Smooth muscle cell (in vitro differentiated cells): ENCODE data around the gene TFAM. TPM values are rescaled to one million over a fixed set of nuclear protein-coding genes. Genes with fewer than 3 reads are reported as not detected.

ENCODE experiments used
- DNase-seq: peaks from one replicate; lab custom pipeline; 2025; ENCODE audit not compliant: unreplicated experiment; lab: John Stamatoyannopoulos, UW
- H2AFZ ChIP-seq: fragments of 200-600 bp; sonication (generic); 2 replicates; pipeline ENCODE4 v1.6.0; 2016; ENCODE audit warnings: antibody characterized with exemption, low read depth, mild to moderate bottlenecking
- H3F3A ChIP-seq: fragments of 200-600 bp; sonication (generic); 2 replicates; pipeline ENCODE4 v1.6.0; 2017; ENCODE audit warnings: antibody characterized with exemption, low read depth
- H3K27ac ChIP-seq: fragments of 200-600 bp; sonication (generic); 2 replicates; pipeline ENCODE4 v1.5.1; 2016; ENCODE audit warnings: low read depth, mild to moderate bottlenecking
- H3K27me3 ChIP-seq: fragments of 200-600 bp; sonication (generic); 2 replicates; pipeline ENCODE4 v1.6.1; 2016; ENCODE audit warnings: low read depth, mild to moderate bottlenecking
- H3K36me3 ChIP-seq: fragments of 200-600 bp; sonication (generic); 2 replicates; pipeline ENCODE4 v1.5.1; 2016; ENCODE audit warnings: low read depth
- H3K4me1 ChIP-seq: fragments of 200-600 bp; sonication (generic); 2 replicates; pipeline ENCODE4 v1.5.1; 2016; ENCODE audit warnings: low read depth
- H3K4me2 ChIP-seq: fragments of 200-600 bp; sonication (generic); 2 replicates; pipeline ENCODE4 v1.6.0; 2016; ENCODE audit warnings: mild to moderate bottlenecking
- H3K4me3 ChIP-seq: fragments of 200-600 bp; sonication (generic); 2 replicates; pipeline ENCODE4 v1.5.1; 2016; ENCODE audit warnings: mild to moderate bottlenecking
- H3K79me2 ChIP-seq: fragments of 200-600 bp; sonication (generic); 2 replicates; pipeline ENCODE4 v1.6.0; 2016; ENCODE audit warnings: low read depth, mild to moderate bottlenecking
- H3K9ac ChIP-seq: fragments of 200-600 bp; sonication (generic); 2 replicates; pipeline ENCODE4 v1.6.0; 2016; ENCODE audit warnings: low read depth
- H3K9me3 ChIP-seq: fragments of 200-600 bp; sonication (generic); replicated peaks from 2 replicates; pipeline ENCODE4 v1.5.1; 2016; ENCODE audit warnings: low read depth
- H4K20me1 ChIP-seq: fragments of 200-600 bp; sonication (generic); 2 replicates; pipeline ENCODE4 v1.6.0; 2016; ENCODE audit warnings: low read depth
- CTCF ChIP-seq: fragments of 200-600 bp; sonication (generic); IDR thresholded peaks from 2 replicates; pipeline ENCODE4 v1.5.1; 2017; ENCODE audit warnings: borderline replicate concordance, mild to moderate bottlenecking, antibody characterized with exemption; ENCODE audit not compliant: insufficient read depth, poor library complexity, severe bottlenecking
- WGBS: methylation state at CpG from one replicate; pipeline ENCODE4 v1.1.7; 2016; ENCODE audit warnings: low lambda C conversion rate; 5-methylcytosine and 5-hydroxymethylcytosine counted together
- polyA plus RNA-seq: library from polyadenylated mRNA; unstranded; fragments of >200 nt; fragmentation: Nextera tagmentation; extraction: Ambion mirVana; gene quantifications from 2 replicates; pipeline ENCODE4 v1.2.1, GENCODE V29; 2016
- total RNA-seq: library from RNA; depleted of rRNA; stranded (reverse); fragments of >200 nt; gene quantifications from 2 replicates; pipeline ENCODE4 v1.2.3, GENCODE V29; 2014

The TFAM gene
- total and polyA plus RNA-seq, 2 experiments from 2014 or later: 14.5 to 21.0 TPM

- Histone ChIP-seq H3K27ac (no peak overlapping the region), H3K4me3 (no peak overlapping the region), H3K9ac (no peak overlapping the region), H3K9me3 (no peaks in the 10 kb centered on the region), H3K36me3 (no peaks in the 10 kb centered on the region), H2AFZ (no peak overlapping the region), H3K27me3 (no peaks in the 10 kb centered on the region), H3F3A (no peaks in the 10 kb centered on the region), H3K79me2 (peaks cover 44% of the 10 kb centered on the region), H4K20me1 (peaks cover 92% of the 10 kb centered on the region), H3K4me1 (peaks cover 3% of the 10 kb centered on the region), H3K4me2 (no peak overlapping the region)
- no peak for DNase-seq
- no peak for TF ChIP-seq CTCF
- WGBS: 89% methylated on average over 2 of the region's 2 CpGs
Measured at GRCh38 chr10:58356756-58357155, 28.5 kb upstream of the TFAM start.

- Histone ChIP-seq H3K27ac (no peak overlapping the region), H3K4me2 (no peak overlapping the region), H3K4me3 (no peak overlapping the region), H3K79me2 (peaks cover 37% of the 10 kb centered on the region), H3F3A (no peaks in the 10 kb centered on the region), H3K4me1 (no peaks in the 10 kb centered on the region), H2AFZ (no peak overlapping the region), H3K9ac (no peak overlapping the region), H3K9me3 (no peaks in the 10 kb centered on the region), H3K27me3 (no peaks in the 10 kb centered on the region), H3K36me3 (no peaks in the 10 kb centered on the region), H4K20me1 (peaks cover 75% of the 10 kb centered on the region)
- 92% methylated on average over 4 of the region's 4 CpGs for WGBS
- DNase-seq: no peak
- TF ChIP-seq CTCF: no peak
Measured at GRCh38 chr10:58358314-58358933, 26.8 kb upstream of the TFAM start.

GRCh38 chr10:58358947-58359346, 26.3 kb upstream of the TFAM start:
- Histone ChIP-seq H4K20me1 (peaks cover 70% of the 10 kb centered on the region), H3K36me3 (no peaks in the 10 kb centered on the region), H3K9me3 (no peaks in the 10 kb centered on the region), H3K27me3 (no peaks in the 10 kb centered on the region), H3K79me2 (peaks cover 32% of the 10 kb centered on the region), H3K4me1 (no peaks in the 10 kb centered on the region), H3K4me3 (no peak overlapping the region), H3F3A (no peaks in the 10 kb centered on the region), H3K27ac (no peak overlapping the region), H2AFZ (no peak overlapping the region), H3K4me2 (no peak overlapping the region), H3K9ac (no peak overlapping the region)
- 100% methylated on average over 1 of the region's 1 CpG for WGBS
- TF ChIP-seq CTCF: no peak
- DNase-seq: no peak

GRCh38 chr10:58359541-58359940, 25.7 kb upstream of the TFAM start:
- no peaks in the 10 kb centered on the region for H3K36me3 ChIP-seq
- H3K4me3 ChIP-seq: no peak overlapping the region
- H3K4me2 ChIP-seq: no peak overlapping the region
- H4K20me1 ChIP-seq: peaks cover 64% of the 10 kb centered on the region
- H3K79me2 ChIP-seq: peaks cover 26% of the 10 kb centered on the region
- WGBS: 99% methylated on average over 3 of the region's 3 CpGs
- H2AFZ ChIP-seq: no peak overlapping the region
- H3K9ac ChIP-seq: no peak overlapping the region
- no peaks in the 10 kb centered on the region for H3F3A ChIP-seq
- H3K27me3 ChIP-seq: no peaks in the 10 kb centered on the region
- H3K9me3 ChIP-seq: no peaks in the 10 kb centered on the region
- no peaks in the 10 kb centered on the region for H3K4me1 ChIP-seq
- no peak overlapping the region for H3K27ac ChIP-seq
- no peak for TF ChIP-seq CTCF
- no peak for DNase-seq
